NCI-H69 (cell line): ENCODE measurements around the gene TBC1D24.

Experiments used
- DNase-seq: peaks from one replicate; lab custom pipeline; 2025; lab: John Stamatoyannopoulos, UW

Gene TBC1D24

DNA sequence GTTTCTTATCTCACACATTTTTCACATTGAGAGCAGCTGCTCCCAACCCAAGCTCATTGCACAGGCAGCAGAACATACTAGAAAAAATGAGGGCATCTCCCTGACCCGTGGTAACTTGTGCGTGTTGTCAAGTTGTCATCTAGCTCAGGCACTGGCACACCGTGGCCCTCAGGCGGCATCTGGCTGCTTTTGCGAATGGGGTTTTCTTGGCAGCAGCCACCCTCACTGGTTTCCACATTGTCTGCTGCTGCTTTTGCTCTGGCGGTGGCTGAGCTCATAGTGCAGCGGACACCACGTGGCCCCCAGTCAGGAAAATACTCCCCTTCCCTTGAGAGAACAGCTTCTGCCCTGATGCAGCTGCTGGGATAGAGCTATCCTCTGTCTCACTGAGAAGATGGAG, 24.4 kb upstream of the TBC1D24 start:
- DNase-seq, result no peak

DNA sequence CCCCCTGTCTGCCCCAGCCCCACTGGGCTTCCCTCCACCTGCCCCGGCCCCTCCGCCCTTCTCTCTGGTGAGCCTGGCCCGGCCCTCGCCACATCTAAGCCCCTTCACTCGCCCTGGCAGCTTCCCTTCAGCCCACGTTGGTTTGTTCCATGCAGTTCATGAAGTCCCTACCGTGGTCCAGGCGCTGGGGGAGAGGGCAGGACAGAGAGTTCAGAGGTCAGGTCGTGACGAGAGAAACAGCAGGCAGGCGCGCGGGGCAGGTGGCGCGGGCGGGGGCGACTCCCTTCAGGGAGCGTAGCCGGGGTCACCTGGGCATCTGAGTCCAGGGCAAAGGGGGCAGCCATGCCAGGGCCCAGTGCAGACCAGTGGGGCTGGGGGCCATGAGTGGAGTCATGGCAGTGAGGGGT, 23.9 kb upstream of the TBC1D24 start:
- no peak for DNase-seq

DNA sequence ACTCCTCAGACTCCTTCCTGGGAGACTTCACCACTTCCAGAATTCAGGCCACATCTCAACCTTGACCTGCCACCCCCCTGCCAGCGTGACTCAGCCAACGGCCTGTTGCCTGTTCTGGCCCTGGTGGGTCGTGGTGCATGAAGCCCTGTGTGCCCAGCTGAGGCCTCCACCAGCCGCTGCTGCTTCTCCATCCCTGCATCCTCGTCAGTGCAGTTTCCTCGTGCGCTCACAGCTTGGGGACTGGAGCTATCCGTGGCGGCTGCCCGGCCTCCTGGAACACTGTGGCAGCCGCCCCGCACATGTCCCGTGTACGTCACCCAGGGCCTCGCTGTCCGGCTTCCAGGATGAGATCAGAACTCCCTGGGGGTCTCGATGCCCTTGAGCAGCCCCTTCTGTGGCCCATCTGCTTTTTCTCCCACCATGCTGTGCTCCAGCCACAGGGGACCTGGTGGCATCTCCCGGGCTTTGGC, 23.0 kb upstream of the TBC1D24 start:
- DNase-seq, result no peak

DNA sequence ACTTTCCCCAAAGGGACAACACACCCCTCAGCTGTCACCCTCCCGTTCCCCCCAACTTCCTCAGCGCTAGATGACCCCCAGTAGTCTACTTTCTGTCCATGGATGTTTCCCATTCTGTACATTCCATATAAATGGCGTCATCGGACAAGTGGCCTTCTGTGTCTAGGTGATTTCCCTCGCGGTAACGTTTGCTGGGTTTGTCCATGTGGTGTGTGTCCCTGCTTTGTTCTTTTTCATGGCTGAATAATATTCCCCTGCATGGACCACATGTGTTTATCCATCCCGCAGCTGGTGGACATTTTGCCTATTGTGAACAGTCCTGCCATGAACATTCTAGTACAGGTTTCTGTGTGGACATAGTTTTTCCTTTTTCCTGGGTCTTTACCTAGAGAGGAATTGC, 22.3 kb upstream of the TBC1D24 start:
- no peak for DNase-seq

DNA sequence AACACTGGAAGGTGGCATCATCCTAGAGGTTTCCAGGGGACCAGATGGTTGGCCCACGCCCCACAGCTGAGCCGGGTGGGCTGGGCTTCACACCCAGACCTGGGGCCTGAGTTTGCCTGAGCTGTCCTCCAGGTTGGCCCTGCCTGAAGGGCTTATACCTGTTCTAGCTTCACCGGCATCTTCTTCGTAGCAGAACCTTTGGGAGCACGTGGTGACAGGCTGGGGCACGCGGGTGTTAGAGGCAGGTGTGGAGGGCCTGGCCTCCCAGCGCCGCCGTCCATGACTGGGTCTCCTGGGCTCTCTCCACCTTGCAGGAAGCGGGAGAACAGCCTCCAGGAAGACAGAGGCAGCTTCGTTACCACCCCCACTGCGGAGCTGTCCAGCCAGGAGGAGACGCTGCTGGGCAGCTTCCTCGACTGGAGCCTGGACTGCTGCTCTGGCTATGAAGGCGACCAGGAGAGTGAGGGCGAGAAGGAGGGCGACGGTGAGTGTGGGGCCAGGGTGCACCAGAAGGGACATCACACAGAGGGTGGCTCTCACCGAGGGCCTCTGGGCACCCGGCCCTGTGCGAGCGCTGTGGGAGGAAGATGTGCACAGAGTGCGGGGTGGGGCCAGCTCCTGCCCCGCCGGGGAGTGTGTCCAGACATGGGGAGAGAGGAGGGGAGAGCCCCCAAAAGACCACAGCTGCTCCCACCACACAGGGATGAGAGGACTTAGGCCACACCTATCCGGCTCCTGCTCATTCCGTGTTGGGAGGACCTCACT, 19.7 kb upstream of the TBC1D24 start:
- DNase-seq, result no peak

DNA sequence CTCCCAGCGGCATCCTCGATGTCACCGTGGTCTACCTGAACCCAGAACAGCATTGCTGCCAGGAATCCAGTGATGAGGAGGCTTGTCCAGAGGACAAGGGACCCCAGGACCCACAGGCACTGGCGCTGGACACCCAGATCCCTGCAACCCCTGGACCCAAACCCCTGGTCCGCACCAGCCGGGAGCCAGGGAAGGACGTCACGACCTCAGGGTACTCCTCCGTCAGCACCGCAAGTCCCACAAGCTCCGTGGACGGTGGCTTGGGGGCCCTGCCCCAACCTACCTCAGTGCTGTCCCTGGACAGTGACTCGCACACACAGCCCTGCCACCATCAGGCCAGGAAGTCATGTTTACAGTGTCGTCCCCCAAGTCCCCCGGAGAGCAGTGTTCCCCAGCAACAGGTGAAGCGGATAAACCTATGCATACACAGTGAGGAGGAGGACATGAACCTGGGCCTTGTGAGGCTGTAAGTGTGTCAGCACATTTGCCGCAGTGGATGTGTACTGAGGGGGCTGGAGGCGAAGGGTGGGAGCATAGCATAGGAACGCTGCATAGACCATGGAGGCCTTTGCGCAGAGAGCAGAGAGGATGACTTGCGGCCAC, 18.3 kb upstream of the TBC1D24 start:
- DNase-seq, result no peak

DNA sequence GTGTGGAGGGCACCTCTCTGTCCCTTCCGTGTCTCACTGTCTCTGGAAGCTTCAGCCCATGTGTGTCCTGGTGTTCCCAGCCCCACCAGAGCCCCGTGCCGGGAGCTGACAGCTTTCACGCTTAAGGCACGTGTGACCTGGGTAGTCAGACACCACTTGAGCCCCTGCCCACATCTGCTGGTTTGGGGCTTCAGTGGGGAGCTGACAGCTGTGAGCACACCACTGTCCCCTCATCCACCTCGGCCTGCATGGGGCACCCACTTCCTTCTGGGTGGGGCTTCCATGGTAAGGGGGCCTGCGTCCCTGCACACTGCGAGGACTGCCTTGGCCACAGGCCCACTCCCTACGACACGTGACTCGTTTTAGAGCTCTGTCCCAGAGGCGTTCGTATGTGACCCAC, 17.7 kb upstream of the TBC1D24 start:
- DNase-seq, result no peak

DNA sequence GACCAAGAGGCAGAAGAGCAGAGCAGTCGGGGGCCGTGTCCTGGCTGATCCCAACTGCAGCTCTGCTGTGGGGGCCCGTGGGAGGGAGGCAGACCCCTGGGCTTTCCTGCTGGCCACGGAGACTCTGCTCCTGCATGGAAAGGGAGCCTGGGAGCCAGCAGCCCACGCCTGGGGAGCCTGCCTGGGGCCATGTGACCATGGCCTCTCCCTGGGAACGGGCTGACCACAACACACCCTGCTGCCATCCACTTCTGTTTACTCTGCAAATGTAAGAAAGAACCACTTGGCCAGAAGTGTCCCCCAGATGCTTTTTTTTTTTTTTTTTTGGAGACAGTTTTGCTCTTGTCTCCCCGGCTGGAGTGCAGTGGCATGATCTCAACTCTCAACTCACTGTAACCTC, 17.0 kb upstream of the TBC1D24 start:
- no peak for DNase-seq

DNA sequence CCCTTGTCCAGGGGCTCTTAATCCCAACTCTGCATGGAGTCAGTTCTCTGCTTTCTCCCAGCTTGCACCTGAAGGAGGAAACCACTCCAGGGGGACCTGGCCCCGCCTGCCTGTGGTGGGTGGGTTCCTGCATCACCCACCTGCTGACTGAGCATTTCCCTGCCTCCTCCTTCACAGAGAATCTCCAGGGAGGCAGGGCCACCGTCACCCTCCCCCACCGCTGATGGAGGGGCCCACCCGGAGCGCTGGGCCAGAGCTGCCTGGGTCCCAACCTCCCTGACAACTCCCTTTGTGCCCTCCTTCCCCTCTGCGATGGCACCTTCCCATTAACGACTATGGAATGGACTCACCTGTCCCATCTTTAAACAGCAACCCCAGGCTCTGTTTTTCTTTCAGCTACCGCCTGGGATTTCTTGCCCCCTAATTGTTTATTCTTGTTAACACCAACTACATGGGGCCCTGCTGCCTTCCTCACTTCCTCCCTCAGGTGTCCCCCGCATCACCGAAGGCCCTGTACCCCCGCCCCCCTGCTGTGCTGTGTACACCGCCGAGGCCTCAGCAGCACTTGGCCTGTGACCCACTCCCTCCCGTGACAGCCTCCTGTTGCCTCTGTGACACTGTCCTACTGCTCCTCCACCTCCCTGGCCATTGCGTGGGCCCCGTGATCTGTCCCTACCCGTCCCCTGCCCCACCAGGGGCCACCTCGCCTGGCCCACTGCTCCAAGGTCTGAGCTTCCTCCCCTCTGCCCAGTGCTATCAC, 15.9 kb upstream of the TBC1D24 start:
- peak; percentile 69 for DNase-seq

DNA sequence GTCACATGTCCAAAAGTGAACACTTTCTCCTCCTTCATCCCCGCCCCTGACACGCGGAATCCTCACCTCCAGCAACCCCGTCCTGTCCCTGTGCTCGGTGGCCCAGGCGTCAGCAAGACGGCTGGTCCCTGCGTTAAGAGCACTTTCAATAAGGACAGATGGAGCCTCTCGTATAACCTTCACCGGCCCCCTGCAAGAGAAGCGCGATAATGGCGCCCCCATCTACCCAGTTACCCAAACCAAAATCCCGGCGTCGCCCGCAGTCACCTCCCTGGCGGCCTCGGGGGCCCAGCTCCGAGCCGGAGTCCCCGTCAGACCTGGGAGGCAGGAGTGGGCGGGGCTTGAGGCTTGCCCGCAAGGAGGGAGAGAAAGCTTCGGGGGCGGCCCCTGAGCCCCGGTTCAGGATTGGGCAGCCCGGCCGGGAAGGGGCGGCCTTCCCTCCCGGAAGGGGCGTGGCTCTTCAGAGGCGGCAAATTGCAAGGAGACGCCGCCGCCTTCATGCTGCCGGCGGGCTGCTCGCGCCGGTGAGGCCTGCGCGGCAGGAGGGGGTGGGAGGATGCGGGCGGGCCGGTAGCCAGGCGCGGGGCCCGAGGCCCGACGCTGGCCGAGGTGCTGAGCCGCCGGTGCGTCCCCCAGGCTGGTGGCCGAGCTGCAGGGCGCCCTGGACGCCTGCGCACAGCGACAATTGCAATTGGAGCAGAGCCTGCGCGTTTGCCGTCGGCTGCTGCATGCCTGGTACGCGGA, 15.1 kb upstream of the TBC1D24 start, which contains the start of gene TEDC2:
Gene TEDC2, plus strand, starts transcription at position 463 of the 744 bp plus-strand sequence. Its CDS starts 36 bp downstream, at position 499.
- DNase-seq, result peak; percentile 99

DNA sequence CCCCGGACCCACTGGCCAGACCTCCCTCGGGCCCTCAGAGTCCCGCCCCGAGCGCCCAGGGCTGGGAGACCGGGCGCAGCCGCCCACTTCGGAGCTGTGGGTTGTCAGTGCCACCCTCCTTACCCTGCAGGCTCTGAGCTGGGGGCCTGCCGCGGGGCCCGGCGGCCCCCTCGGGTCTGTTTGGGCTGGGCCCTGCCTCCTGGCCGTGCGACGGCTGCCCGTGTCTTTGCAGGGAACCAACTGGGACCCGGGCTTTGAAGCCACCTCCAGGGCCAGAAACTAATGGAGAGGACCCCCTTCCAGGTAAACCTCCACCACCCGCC, 14.6 kb upstream of the TBC1D24 start:
- DNase-seq, result no peak

DNA sequence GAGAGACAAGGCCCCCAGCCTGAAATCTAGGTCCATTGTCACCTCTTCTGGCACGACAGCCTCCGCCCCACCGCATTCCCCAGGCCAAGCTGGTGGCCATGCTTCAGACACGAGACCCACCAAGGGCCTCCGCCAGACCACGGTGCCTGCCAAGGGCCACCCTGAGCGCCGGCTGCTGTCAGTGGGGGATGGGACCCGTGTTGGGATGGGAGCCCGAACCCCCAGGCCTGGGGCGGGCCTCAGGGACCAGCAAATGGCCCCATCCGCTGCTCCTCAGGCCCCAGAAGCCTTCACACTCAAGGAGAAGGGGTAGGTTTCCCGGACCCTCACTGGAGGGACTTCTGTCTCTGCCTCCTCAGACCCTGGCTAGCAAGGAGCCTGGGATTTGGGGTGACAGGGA, 14.0 kb upstream of the TBC1D24 start:
- DNase-seq, result no peak

DNA sequence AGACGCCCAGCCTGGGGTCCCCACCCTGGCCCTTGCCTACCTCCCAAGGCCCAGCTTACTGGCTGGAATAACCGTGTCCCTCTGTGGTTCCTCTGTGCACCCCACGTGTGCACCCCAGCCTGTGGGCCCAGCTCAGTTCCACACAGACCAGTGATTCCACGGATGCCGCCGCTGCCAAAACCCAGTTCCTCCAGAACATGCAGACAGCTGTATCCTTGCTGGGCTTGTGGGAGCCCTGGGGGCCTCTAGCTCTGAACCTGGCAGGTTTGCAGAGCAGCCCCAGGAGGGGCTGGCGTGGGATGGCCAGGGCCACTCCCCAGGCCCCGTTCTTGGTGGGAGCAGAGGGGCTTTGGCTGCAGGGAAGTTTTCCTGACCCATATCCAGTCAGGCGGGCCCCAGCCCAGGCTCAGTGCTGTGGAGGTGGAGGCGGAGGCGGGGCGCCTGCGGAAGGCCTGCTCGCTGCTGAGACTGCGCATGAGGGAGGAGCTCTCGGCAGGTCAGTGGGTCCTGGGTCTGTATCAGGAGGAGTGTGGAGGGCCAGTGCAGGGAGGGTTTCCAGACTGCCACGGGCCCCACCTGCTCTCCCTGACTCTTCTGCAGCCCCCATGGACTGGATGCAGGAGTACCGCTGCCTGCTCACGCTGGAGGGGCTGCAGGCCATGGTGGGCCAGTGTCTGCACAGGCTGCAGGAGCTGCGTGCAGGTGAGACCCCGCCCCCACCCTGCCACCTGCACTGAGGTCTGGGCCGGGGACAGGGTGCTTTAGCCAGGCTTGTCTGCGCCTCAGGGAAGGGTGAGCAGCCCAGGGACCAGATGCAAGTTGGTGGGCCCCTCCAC, 12.7 kb upstream of the TBC1D24 start:
- no peak for DNase-seq

DNA sequence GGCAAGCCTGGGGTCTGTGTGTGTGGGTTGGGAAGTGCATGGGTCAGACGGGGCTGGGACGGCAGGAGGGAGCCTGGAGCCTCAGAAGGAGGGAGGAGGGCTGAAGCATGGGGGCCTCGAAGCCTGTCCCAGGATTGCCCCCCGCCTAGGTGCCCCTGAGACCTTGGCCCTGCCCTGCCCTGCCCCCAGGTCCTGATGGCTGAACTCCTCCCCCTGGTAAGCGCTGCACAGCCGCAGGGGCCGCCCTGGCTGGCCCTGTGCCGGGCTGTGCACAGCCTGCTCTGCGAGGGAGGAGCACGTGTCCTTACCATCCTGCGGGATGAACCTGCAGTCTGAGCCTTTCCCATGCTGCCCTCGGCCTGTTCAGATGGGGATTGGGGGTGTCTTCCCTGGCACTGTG, 10.6 kb upstream of the TBC1D24 start:
- DNase-seq, result peak; percentile 63

DNA sequence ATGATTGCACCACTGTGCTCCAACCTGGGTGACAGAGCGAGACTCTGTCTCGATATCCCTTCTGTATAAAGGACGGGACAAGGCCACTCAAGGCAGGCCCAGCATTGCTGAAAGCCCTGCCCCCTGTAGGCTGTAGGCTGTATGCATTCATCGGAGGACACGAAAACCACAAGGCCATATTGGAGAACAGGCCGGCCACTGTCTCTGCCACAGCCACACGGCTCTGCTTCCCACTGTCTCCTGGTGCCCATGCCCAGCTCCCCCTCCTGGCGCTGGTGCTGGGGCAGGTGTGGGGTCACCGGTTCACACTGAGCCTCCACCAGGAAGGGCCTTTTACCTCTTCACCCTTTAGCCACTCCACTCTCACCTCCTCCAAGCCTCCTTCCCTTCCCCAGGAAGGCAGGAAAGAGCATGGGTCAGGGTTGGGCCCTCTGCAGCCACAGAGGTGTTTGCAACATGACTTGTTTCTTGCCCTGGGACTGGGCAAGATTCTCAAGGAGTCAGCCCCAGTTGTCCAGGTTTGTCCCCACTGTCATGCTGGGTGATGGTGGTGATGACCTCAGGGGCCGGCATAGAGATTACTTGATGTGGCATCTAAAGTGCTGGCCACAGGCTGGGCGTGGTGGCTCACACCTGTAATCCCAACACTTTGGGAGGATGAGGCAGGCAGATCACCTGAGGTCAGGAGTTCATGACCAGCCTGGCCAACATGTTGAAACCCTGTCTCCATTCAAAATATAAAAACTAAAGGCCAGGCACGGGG, 9.1 kb upstream of the TBC1D24 start:
- peak; percentile 55 for DNase-seq

DNA sequence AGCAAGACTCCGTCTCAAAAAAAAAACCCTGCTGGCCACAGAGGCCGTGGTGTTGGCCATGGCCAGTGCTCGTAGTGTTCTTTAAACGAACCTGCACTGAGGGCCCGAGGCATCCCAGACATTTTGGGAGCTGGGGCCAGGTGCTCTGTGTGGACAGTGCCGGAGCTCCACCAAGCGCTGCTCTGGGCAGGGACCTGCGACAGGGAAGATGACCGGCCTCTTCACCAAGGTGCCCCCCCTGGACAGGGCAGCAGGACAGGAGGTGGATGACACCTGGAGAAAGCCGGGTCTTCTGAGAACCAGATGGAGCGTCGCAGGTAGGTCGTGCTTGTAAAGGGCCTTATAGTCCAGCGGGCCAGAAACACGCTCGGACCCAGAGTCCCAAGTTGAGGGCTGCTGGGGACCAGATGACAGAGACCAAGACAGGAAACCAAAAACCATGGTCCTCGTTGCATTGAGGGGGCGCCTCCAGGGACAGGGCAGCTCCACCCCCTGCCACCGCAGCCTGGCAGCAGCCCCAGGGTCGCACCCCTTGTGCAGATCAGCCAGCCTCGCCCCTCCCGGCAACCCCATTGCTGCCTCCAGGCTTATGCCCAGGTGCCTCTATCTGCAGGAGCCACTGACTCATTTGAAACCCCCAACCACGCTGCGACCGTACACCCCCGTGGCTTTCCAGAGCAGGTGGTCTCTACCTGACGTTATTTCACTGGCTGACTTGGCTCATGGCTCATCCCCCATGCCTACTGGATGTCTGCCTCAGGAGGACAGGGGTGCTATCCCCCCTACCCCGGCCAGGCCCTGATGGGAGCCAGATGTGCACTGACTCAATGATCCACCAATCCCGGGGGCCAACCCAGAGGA, 8.0 kb upstream of the TBC1D24 start:
- peak; percentile 48 for DNase-seq

DNA sequence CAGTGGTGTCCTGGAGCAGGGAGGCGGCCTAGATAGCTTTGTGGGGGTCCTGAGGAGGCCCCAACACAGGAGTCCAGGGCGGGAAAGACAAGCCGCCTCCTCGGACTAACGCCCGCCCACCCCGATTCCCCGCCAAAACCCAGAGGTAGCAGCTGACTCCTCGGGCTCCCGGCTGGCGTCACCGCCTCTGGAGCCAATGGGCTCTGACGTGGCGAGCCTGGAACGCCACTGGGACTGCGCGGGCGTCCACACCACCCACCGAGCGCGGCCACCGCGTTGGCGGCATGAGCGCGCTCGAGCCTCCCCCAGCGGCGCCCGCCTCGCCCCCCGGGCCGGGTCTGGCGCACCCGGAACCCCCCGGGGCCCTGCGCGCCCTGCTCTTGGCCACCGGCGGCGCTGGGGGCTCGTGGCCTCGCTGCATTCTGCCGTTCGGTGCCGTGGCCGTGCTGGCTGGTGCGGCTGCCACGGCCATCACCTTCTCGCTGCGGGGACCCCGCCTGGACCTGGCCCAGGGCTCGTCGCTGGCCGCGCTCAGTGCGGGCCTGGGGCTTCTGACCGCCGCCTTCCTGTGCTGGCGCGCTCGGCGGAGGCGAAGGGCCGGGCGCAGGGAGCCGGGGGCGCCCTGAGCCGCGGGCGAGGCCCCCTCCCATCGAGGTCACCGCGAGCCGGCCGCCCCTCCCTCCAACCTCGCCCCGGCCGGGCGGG, 7.2 kb upstream of the TBC1D24 start:
- peak; percentile 98 for DNase-seq

DNA sequence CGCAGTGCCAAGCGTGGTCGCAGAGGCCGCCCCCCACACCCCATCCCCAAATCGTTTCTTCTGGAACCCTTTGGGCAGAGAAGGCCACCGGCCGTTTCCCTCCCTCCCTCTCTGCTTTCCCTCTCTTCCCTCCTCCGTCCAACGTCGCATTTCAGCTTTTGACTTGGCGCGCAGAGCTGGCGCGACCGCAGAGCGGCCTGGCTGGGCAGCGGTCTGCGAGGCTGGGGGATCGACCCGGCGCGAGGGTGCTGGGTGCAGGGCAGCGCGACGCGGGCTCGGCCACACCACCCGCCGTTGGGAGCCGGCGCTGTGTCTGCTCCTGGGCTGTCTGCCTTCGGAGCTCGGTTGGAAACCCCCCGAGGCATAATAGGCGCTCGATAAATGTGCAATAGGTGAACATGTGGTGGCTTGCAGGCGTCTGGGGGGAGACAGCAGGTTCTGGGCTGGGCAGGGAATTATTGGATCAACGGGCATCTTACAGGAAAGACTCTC, 6.6 kb upstream of the TBC1D24 start:
- peak; percentile 99 for DNase-seq
